Limb (tissue), 2 donors: ENCODE results near the gene SRP9.
"Not testable (repeated sequence)": the region's sequence is repeated elsewhere in the genome, so short reads cannot be mapped to it uniquely, and the experiment has no call there.

ENCODE experiments used
- DNase-seq, 2 donors: peaks; one replicate each; pipeline ENCODE4 v3.0.0-alpha.2; 2016; ENCODE audit errors: extremely low spot score in 2 of 2

The SRP9 gene

GRCh38 chr1:225755671-225756319 is 21.8 kb upstream of the SRP9 start:
- no peak for DNase-seq

GRCh38 chr1:225757927-225758656 is 19.5 kb upstream of the SRP9 start:
- DNase-seq: no peak

GRCh38 chr1:225759972-225760371 is 17.7 kb upstream of the SRP9 start:
- not testable (repeated sequence) for DNase-seq

- DNase-seq: no peak
Observed at GRCh38 chr1:225760531-225760930, 17.1 kb upstream of the SRP9 start.

- not testable (repeated sequence) for DNase-seq
Observed at GRCh38 chr1:225761395-225761794, 16.2 kb upstream of the SRP9 start.

GRCh38 chr1:225762002-225762441 is 15.6 kb upstream of the SRP9 start:
- no peak for DNase-seq

GRCh38 chr1:225762444-225762843 is 15.2 kb upstream of the SRP9 start:
- DNase-seq: peak; percentile 34 to 65

GRCh38 chr1:225763716-225764548 is 13.7 kb upstream of the SRP9 start:
- peak in 1 of 2 donors; percentile 46 for DNase-seq

- DNase-seq: no peak
Observed at GRCh38 chr1:225765982-225766674, 11.5 kb upstream of the SRP9 start.

GRCh38 chr1:225766967-225767633 is 10.5 kb upstream of the SRP9 start:
- peak in 1 of 2 donors; percentile 75 for DNase-seq

GRCh38 chr1:225767634-225768540 is 9.7 kb upstream of the SRP9 start:
- peak in 1 of 2 donors; percentile 53 for DNase-seq

- DNase-seq: no peak
Observed at GRCh38 chr1:225768662-225769426, 8.8 kb upstream of the SRP9 start.

GRCh38 chr1:225769687-225770086 is 7.9 kb upstream of the SRP9 start:
- no peak for DNase-seq

GRCh38 chr1:225770561-225771248 is 6.9 kb upstream of the SRP9 start:
- no peak for DNase-seq

- no peak for DNase-seq
Observed at GRCh38 chr1:225771661-225772322, 5.8 kb upstream of the SRP9 start.

- peak; percentile 79 to 86 for DNase-seq
Observed at GRCh38 chr1:225772323-225772768, 5.3 kb upstream of the SRP9 start.

GRCh38 chr1:225772848-225773247 is 4.8 kb upstream of the SRP9 start:
- no peak for DNase-seq
